ENCODE results near the gene RPP40. TPM values are rescaled to one million over a fixed set of nuclear protein-coding genes. Genes with fewer than 3 reads are reported as not detected.

RPP40 gene
- total RNA-seq, 1 experiment from 2014 or later, result 37.9 TPM

GRCh38 chr6:5051394-5051793, 47.6 kb upstream of the RPP40 start:
- BruUV-seq (replicated peaks), result no TSS peak
- ATAC-seq (no peak), DNase-seq (no peak)
- Histone ChIP-seq H3K9ac (ENCODE audit: low read length) (no peak overlapping the region), H3K27ac (ENCODE audit: low read length) (no peak overlapping the region), H3K9me3 (ENCODE audit: low read length) (peaks cover 10% of the 10 kb centered on the region), H4K20me1 (ENCODE audit: low read length) (no peaks in the 10 kb centered on the region), H3K9me2 (replicated peaks; ENCODE audit: low read length) (no peaks in the 10 kb centered on the region), H3K4me1 (ENCODE audit: insufficient read depth, low read length) (no peaks in the 10 kb centered on the region), H3K79me2 (ENCODE audit: low read length) (no peaks in the 10 kb centered on the region), H2AFZ (ENCODE audit: low read length) (no peak overlapping the region), H3K4me2 (ENCODE audit: low read length) (no peak overlapping the region), H3K36me3 (ENCODE audit: low read depth, low read length) (no peaks in the 10 kb centered on the region), H3K4me3 (ENCODE audit: low read length) (no peak overlapping the region), H3F3A (ENCODE audit: low read length, unreplicated experiment) (no peaks in the 10 kb centered on the region), H3K27me3 (ENCODE audit: low read length) (no peaks in the 10 kb centered on the region)
- CTCF ChIA-PET, result no interaction called here
- TF ChIP-seq EZH2phosphoT487 (IDR thresholded peaks at IDR 0.05; ENCODE audit: borderline replicate concordance, low read length) (no peak), CTCF (conservative IDR thresholded peaks at IDR 0.05; ENCODE audit: low read depth, low read length) (no peak), EZH2 (IDR thresholded peaks at IDR 0.05; ENCODE audit: low read length, unreplicated experiment) (no peak)
- intact Hi-C loops (cut with micrococcal nuclease), result no loop called here
- POLR2A ChIA-PET (ENCODE audit: unreplicated experiment), result no interaction called here

- DNase-seq (no peak), ATAC-seq (no peak)
- peaks cover 10% of the 10 kb centered on the region for H3K9me3 ChIP-seq (ENCODE audit: low read length)
- H2AFZ ChIP-seq (ENCODE audit: low read length), result no peak overlapping the region
- no TSS peak for BruUV-seq (replicated peaks)
- no peaks in the 10 kb centered on the region for H3K79me2 ChIP-seq (ENCODE audit: low read length)
- H3K9me2 ChIP-seq (replicated peaks; ENCODE audit: low read length), result no peaks in the 10 kb centered on the region
- no peak overlapping the region for H3K4me2 ChIP-seq (ENCODE audit: low read length)
- ChIA-PET CTCF (no interaction called here), POLR2A (ENCODE audit: unreplicated experiment) (no interaction called here)
- no peak overlapping the region for H3K4me3 ChIP-seq (ENCODE audit: low read length)
- H3K9ac ChIP-seq (ENCODE audit: low read length), result no peak overlapping the region
- H4K20me1 ChIP-seq (ENCODE audit: low read length), result no peaks in the 10 kb centered on the region
- H3K27me3 ChIP-seq (ENCODE audit: low read length), result no peaks in the 10 kb centered on the region
- intact Hi-C loops (cut with micrococcal nuclease), result no loop called here
- no peak overlapping the region for H3K27ac ChIP-seq (ENCODE audit: low read length)
- no peaks in the 10 kb centered on the region for H3F3A ChIP-seq (ENCODE audit: low read length, unreplicated experiment)
- TF ChIP-seq EZH2phosphoT487 (IDR thresholded peaks at IDR 0.05; ENCODE audit: borderline replicate concordance, low read length), result no peak
- no peak for TF ChIP-seq EZH2 (IDR thresholded peaks at IDR 0.05; ENCODE audit: low read length, unreplicated experiment)
- TF ChIP-seq CTCF (conservative IDR thresholded peaks at IDR 0.05; ENCODE audit: low read depth, low read length), result no peak
- no peaks in the 10 kb centered on the region for H3K4me1 ChIP-seq (ENCODE audit: insufficient read depth, low read length)
- H3K36me3 ChIP-seq (ENCODE audit: low read depth, low read length), result no peaks in the 10 kb centered on the region
Observed at GRCh38 chr6:5050009-5050408, 46.2 kb upstream of the RPP40 start.

- Histone ChIP-seq H3K9ac (ENCODE audit: low read length) (no peak overlapping the region), H3K27me3 (ENCODE audit: low read length) (no peaks in the 10 kb centered on the region), H3K4me1 (ENCODE audit: insufficient read depth, low read length) (no peaks in the 10 kb centered on the region), H3K9me3 (ENCODE audit: low read length) (peaks cover 10% of the 10 kb centered on the region), H2AFZ (ENCODE audit: low read length) (no peak overlapping the region), H3K4me2 (ENCODE audit: low read length) (no peak overlapping the region), H3F3A (ENCODE audit: low read length, unreplicated experiment) (no peaks in the 10 kb centered on the region), H3K79me2 (ENCODE audit: low read length) (no peaks in the 10 kb centered on the region), H3K9me2 (replicated peaks; ENCODE audit: low read length) (no peaks in the 10 kb centered on the region), H3K36me3 (ENCODE audit: low read depth, low read length) (no peaks in the 10 kb centered on the region), H4K20me1 (ENCODE audit: low read length) (no peaks in the 10 kb centered on the region), H3K4me3 (ENCODE audit: low read length) (no peak overlapping the region), H3K27ac (ENCODE audit: low read length) (no peak overlapping the region)
- DNase-seq (no peak), ATAC-seq (no peak)
- POLR2A ChIA-PET (ENCODE audit: unreplicated experiment), result no interaction called here
- BruUV-seq (replicated peaks), result no TSS peak
- intact Hi-C loops (cut with micrococcal nuclease), result no loop called here
- no peak for TF ChIP-seq CTCF (conservative IDR thresholded peaks at IDR 0.05; ENCODE audit: low read depth, low read length)
- no peak for TF ChIP-seq EZH2phosphoT487 (IDR thresholded peaks at IDR 0.05; ENCODE audit: borderline replicate concordance, low read length)
- no peak for TF ChIP-seq EZH2 (IDR thresholded peaks at IDR 0.05; ENCODE audit: low read length, unreplicated experiment)
- CTCF ChIA-PET, result no interaction called here
Observed at GRCh38 chr6:5046430-5046829, 42.6 kb upstream of the RPP40 start.

Data from PC-3 (cell line).